ENCODE measurements around the gene ANP32B.
A peak's percentile ranks its signal among the peaks of the same experiment; 100 is the strongest.
"Not testable (repeated sequence)": the region's sequence is repeated elsewhere in the genome, so short reads cannot be mapped to it uniquely, and the experiment has no call there.

The ANP32B gene

GRCh38 chr9:97982683-97983588, at the start of gene ANP32B:
ANP32B (plus strand) TSS chr9:97983341; CDS start chr9:97983556, 215 bp downstream.
- DNase-seq, result peak; percentile 88 to 94

GRCh38 chr9:97934321-97935115, 48.6 kb upstream of the ANP32B start:
- no peak for DNase-seq

- no peak for DNase-seq
Measured at GRCh38 chr9:97935276-97935675, 47.9 kb upstream of the ANP32B start.

- DNase-seq, result no peak
Measured at GRCh38 chr9:97936998-97937397, 46.1 kb upstream of the ANP32B start.

GRCh38 chr9:97938081-97938644, 45.0 kb upstream of the ANP32B start, which contains the start of gene HEMGN:
HEMGN (minus strand) TSS chr9:97938172; CDS start chr9:97938136, 36 bp downstream.
- DNase-seq, result no peak

- no peak for DNase-seq
Measured at GRCh38 chr9:97940233-97940632, 42.9 kb upstream of the ANP32B start.

GRCh38 chr9:97940741-97941140, 42.4 kb upstream of the ANP32B start:
- DNase-seq, result no peak

- DNase-seq, result no peak
Measured at GRCh38 chr9:97941323-97941722, 41.8 kb upstream of the ANP32B start.

GRCh38 chr9:97943308-97943855, 39.8 kb upstream of the ANP32B start:
- DNase-seq, result no peak

- DNase-seq, result no peak
Measured at GRCh38 chr9:97944612-97945011, 38.5 kb upstream of the ANP32B start.

- DNase-seq, result not testable (repeated sequence)
Measured at GRCh38 chr9:97945470-97945869, 37.7 kb upstream of the ANP32B start.

GRCh38 chr9:97947094-97947493, 36.0 kb upstream of the ANP32B start:
- DNase-seq, result not testable (repeated sequence)

GRCh38 chr9:97950873-97951272, 32.3 kb upstream of the ANP32B start:
- DNase-seq, result not testable (repeated sequence)

GRCh38 chr9:97954550-97954989, 28.6 kb upstream of the ANP32B start:
- DNase-seq, result peak; percentile 3 to 16

- peak in 1 of 2 donors; percentile 3 for DNase-seq
Measured at GRCh38 chr9:97956331-97956730, 26.8 kb upstream of the ANP32B start.

- no peak for DNase-seq
Measured at GRCh38 chr9:97958812-97959511, 24.2 kb upstream of the ANP32B start.

- no peak for DNase-seq
Measured at GRCh38 chr9:97959585-97959984, 23.6 kb upstream of the ANP32B start.

- not testable (repeated sequence) for DNase-seq
Measured at GRCh38 chr9:97960678-97961328, 22.3 kb upstream of the ANP32B start.

- no peak for DNase-seq
Measured at GRCh38 chr9:97961361-97961760, 21.8 kb upstream of the ANP32B start.

- no peak for DNase-seq
Measured at GRCh38 chr9:97962136-97962535, 21.0 kb upstream of the ANP32B start.

GRCh38 chr9:97962575-97962974, 20.6 kb upstream of the ANP32B start:
- no peak for DNase-seq

- DNase-seq, result no peak
Measured at GRCh38 chr9:97963232-97963631, 19.9 kb upstream of the ANP32B start.

All from inflammatory macrophage treated with lipopolysaccharide for 1 hour (primary cell).